UCSD-AML1 (cell line): ENCODE data around the gene CYP24A1.

Experiments used
- DNase-seq: peaks from one replicate; lab custom pipeline; 2025; ENCODE audit not compliant: unreplicated experiment; lab: John Stamatoyannopoulos, UW

Gene CYP24A1

DNA sequence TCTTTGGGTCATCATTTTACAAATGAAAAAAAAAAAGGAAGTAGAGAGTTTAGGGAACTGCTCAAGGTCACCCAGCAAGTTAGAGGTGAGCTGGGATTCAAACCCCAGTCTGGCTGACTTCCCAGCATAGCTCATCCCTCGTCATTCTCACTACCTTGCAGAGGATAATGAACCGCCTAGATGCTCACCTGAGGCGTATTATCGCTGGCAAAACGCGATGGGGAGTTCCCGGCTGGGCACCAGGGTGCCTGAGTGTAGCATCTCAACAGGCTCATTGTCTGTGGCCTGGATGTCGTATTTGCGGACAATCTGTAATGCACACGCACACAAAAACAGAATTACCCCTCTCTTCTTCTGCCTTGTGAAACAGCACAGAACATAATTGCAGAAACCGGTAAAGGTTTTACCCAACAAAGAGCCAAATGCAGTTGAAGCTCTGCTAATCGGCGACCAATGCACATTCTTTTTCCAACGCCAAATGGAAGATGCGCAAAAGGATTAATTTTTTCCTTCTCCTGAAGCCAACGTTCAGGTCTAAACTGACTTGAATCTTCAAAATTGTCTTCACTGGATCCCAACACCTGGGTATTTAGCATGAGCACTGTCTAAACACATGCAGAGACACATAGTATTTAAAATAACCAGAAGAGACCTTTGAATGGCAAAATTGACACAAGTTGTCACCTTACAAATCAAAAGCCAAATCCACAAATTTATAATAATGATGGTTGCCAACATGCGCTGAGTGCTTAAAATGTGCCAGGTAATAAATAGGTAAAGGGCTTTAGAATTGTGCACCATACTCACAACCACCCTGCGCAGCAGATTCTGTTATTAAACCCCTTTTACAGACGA, 16.6 kb downstream of the CYP24A1 start:
- no peak for DNase-seq

- no peak for DNase-seq
These were observed 17.3 kb downstream of the CYP24A1 start for GRCh38 chr20:54156522-54156921.

DNA sequence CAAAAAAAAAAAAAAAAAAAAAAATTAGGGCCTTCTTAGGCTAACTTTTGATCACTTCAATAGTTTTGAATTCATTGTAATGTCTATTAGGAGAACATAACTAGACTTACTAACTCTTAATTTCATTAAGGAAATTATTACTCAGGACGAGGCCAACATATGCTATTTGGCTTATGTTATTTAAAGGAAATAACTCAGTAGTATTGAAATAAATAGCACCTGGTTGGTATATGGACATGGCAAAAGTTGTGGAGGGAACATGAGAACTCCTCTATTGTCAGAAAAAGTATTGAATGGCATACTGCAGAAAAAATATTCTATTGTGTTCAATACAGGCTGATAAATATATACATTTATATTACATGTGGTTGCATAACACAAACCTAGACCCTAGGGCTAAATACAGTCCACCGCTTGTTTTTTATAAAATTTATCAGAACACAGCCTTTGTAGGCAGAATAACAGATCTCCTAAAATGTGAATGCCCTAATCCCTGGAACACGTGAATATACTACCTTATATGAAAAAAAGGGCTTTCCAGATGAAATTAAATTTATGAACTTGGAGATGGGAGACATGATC, 18.0 kb downstream of the CYP24A1 start:
- no peak for DNase-seq

- DNase-seq: no peak
These were observed 19.3 kb downstream of the CYP24A1 start for GRCh38 chr20:54154439-54154838.

GRCh38 chr20:54153847-54154246, 19.9 kb downstream of the CYP24A1 start:
- DNase-seq: no peak

DNA sequence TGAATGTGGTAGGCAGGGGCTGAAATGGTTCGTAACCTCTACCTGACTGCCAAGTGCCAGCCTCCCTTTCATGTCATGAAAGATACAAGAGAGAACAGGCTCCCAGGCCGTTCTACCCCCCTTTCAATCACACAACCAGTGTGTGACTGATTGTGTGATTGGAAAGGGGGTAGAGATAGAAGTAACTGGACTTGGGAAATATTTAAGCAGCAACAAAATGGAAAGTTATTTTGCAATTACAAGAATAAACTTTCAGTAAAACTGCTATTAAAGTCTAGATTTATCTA, 20.8 kb downstream of the CYP24A1 start:
- no peak for DNase-seq

DNA sequence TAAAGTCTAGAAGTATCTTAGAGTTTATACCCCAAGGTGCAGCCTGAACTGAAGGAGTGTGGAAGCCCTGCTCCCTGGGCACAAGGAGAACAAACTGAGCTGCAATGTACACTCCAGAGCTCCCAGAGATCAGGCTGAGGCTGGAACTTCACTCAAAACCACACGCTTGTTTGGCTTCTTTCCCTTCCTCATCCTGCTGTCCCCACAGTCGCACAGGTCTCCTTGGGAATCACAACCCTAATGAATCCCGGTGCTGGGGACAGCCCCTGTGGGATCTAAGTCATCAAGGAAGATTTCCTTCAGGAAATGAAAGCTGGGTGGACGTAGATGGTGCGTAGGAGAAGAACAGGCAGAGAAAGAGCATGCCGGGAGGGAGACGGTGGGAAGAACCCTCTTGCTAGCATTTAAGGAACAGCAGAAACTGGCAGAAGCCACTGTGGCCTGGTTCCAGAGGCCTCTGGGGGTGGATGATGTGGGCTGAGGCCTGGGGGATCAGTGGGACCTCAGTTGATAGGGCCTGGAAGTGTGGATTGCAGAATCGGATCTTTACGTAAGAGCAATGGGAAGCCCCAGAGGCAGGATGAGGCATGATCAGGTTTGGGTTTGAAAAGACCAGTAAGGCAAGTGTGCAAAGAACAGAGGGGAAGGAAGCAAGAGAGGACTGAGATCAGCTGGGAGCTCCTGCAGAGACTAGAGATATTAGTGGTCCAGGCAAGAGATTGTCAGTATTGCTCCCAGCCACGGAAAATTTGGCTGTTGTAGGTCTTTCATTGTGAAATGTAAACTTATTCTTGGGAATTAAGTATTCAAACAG, 21.4 kb downstream of the CYP24A1 start:
- no peak for DNase-seq

- no peak for DNase-seq
These were observed 22.1 kb downstream of the CYP24A1 start for GRCh38 chr20:54151511-54152226.

DNA sequence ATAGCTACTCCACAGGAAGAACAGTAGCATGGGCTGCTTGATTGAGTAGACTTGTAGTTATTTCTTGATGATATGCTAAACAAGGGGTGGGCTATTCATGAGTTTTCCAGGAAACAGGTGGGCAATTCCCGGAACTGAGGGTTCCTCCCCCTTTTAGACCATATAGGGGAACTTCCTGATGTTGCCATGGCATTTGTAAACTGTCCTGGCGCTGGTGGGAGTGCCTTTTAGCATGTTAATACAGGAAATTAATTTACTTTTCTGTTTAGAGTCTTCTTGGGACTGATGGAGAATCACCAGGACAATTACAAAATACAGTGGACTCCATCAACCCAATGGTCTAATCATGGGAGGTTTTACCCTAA, 22.7 kb downstream of the CYP24A1 start:
- DNase-seq: no peak

DNA sequence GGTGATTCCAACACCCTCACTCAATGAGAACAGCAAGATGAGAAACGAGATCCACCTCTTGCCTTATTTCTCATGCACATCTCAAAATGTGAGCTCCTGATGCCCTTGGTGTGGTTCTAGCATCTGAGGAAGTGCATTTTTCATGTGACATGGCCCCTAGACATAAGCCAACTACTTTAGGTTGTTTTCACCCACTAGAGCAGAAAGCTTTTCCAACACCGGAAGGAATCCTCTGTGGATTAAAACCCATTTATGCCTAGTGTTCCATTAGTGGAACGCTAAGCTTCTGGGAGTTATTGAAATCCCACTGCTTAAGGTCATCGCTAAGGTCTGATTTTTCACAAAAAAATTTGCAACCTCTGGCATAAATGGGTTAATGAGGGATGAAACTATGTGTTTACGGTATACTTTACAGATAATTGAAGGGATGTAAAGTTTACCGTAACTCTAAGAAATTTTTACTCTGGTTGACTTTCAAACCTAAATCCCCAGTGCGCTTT, 24.0 kb downstream of the CYP24A1 start:
- DNase-seq: no peak

DNA sequence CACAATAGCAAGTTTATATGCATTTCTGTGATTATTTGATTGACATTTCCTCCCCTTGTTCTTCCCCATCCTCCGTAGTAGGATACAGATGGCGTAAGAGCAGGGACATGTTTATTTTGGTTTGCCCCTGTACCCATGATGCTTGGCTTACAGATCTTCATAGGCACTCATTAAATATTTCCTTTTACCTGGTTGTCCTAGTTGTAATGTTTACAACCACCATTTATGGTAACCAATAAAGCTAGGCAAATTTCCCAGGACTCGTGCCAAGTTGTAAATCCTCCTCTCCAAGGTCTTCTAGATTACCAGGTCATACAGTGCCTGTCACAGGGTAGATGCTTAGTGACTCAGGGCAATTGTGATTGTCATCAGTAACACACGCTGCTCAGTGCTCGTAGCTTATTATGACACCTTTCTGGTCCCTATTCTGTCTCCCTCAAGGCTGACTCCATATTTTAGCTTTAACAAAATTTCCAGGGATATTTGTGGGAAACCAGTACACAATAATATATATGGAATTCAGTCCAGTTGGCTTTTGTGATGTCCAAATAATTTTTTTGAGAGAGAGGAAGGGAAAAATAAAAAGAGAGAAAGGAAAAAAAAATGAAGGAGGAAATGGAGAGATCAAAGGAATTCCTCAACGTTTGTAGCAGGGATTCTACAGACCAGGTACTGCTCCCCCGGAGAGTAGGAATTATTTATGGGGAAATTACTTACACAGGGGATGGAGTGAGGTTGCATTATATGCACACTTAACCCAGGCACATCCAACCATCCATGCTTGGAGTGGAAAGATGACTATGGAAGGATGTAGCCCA, 24.6 kb downstream of the CYP24A1 start:
- DNase-seq: no peak

GRCh38 chr20:54146672-54147071, 27.1 kb downstream of the CYP24A1 start:
- no peak for DNase-seq

DNA sequence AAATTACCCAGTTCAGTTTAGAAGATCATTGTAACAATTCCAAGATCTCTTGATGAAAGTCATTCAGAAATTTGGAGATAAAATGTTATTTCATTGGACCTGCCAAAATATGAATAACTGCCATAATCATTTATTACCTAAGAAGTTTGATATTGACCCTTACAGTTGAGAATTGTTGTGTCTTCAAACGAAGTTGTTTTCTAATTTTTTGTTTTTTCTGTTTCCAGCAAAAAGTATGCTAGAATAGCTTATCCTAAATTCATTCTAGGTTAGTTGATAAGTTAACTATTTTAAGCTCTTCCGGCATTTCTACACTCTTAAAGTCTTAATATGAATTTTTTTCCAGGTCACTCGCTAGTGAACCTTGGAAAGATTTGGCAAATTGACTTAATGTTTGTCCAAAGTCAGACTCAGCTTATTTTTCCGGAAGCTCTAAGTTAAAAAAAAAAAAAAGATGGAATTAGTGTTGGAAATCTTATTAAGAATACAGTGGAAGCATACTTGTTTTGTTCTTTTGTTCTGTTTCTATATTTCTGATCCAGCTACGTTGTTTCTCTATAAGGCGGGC, 28.9 kb downstream of the CYP24A1 start:
- no peak for DNase-seq

- DNase-seq: no peak
These were observed 32.7 kb downstream of the CYP24A1 start for GRCh38 chr20:54140927-54141566.

- DNase-seq: no peak
These were observed 33.3 kb downstream of the CYP24A1 start for GRCh38 chr20:54140486-54140885.

GRCh38 chr20:54140067-54140466, 33.7 kb downstream of the CYP24A1 start:
- no peak for DNase-seq

- no peak for DNase-seq
These were observed 34.6 kb downstream of the CYP24A1 start for GRCh38 chr20:54139188-54139587.

DNA sequence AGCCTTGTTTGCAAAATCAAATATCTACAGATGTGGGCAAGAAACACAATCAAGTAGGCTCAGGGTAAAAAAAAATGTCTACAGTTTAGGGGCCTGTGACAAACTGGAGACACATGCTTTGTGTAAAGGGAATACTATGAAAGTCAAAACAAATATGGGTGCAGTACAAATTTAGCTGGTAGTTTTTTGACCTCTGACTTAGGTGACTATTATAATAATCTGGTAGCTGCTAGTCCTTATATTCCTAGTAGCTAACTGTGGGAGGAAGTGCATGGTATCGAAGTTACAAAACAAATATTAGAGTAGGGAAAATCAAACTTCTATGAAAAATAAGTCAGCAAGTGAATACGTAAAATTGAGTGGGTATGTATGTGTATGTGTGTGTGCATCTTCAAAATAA, 35.4 kb downstream of the CYP24A1 start:
- DNase-seq: no peak

DNA sequence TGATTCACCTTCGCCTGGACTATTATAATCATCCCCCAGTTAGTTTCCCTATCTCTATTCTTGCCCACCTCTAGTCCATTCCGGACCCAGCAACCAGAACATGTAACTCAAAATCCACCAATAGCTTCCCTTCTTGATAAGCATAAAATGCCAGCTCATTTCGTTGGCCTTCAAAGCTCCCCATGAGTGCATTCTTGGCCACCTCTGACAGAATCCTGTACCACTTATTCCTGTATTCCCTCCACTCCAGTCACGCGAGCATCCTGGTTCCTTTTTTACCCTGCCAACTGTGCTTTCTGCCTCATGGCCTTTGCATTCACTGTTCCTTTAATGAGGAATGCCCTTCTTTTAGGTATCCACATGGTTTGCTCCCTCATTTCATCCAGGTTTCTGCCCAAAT, 36.7 kb downstream of the CYP24A1 start:
- DNase-seq: no peak
